A549 (cell line): ENCODE data around the gene RERE. TPM values are rescaled to one million over a fixed set of nuclear protein-coding genes. Genes with fewer than 3 reads are reported as not detected.
A peak's percentile ranks its signal among the peaks of the same experiment; 100 is the strongest.

Experiments used
- ATAC-seq, 2 experiments: fragments of 200-7000 bp in 1 of 2; fragments of >200 bp in 1 of 2; cut with Nextera tagmentation in 1 of 2; cut with Tn5 transposase in 1 of 2; 3 replicates each; pipeline versions ENCODE4 v1.8.0 to v1.9.1; 2018 to 2020; ENCODE audit warnings: mild to moderate bottlenecking in 1 of 2, moderate library complexity in 1 of 2
- CTCF ChIA-PET: fragments of 300-600 bp; sonication (Branson Sonifier 250); formaldehyde crosslinking; extraction: SDS; loops from one replicate; lab custom pipeline; 2021; ENCODE audit warnings: antibody characterized with exemption, inconsistent platforms; lab: Yijun Ruan, JAX
- POLR2A ChIA-PET: fragments of 350-600 bp; formaldehyde crosslinking; extraction: SDS; loops from one replicate; lab custom pipeline; 2021; ENCODE audit warnings: antibody characterized with exemption, inconsistent platforms; lab: Yijun Ruan, JAX
- DNase-seq, 2 experiments: peaks; one replicate each; pipeline versions ENCODE4 v3.0.0 to v3.0.0-alpha.2; 2011 to 2016; ENCODE audit warnings: low read depth in 1 of 2, low spot score in 1 of 2
- FAIRE-seq: peaks from 2 replicates; lab custom pipeline; 2011; peaks lifted over from hg19 to GRCh38; lab: Jason Lieb, UNC
- H3K27ac ChIP-seq, 2 experiments: fragments of >200 bp; sonication (Bioruptor Twin); formaldehyde crosslinking; 3 replicates each; pipeline ENCODE4 v1.5.1; 2016 to 2017
- H3K4me1 ChIP-seq: fragments of >200 bp; sonication (Bioruptor Twin); formaldehyde crosslinking; 3 replicates; pipeline ENCODE4 v1.6.1; 2016
- H3K4me2 ChIP-seq: fragments of >200 bp; sonication (Bioruptor Twin); formaldehyde crosslinking; 3 replicates; pipeline ENCODE4 v1.6.1; 2016
- H3K4me3 ChIP-seq: fragments of >200 bp; sonication (Bioruptor Twin); formaldehyde crosslinking; 3 replicates; pipeline ENCODE4 v1.5.1; 2016
- H3K9me3 ChIP-seq: fragments of >200 bp; sonication (Bioruptor Twin); formaldehyde crosslinking; 3 replicates; pipeline ENCODE4 v1.6.1; 2016
- E2F6 ChIP-seq: IDR thresholded peaks from 2 replicates; pipeline ENCODE4 v1.6.1; 2012; ENCODE audit warnings: low read depth, borderline replicate concordance
- GATA3 ChIP-seq: IDR thresholded peaks from 2 replicates; pipeline ENCODE4 v1.6.1; 2012; ENCODE audit warnings: borderline replicate concordance
- HMGXB4 ChIP-seq: fragments of 250-450 bp; sonication (Bioruptor Pico); IDR thresholded peaks from 2 replicates; pipeline ENCODE4 v1.5.0; 2021; ENCODE audit warnings: mild to moderate bottlenecking, moderate library complexity, borderline replicate concordance
- MAFK ChIP-seq: fragments of 450-650 bp; IDR thresholded peaks from 2 replicates; pipeline ENCODE4 v1.6.1; 2014; ENCODE audit not compliant: partially characterized antibody
- MAX ChIP-seq: IDR thresholded peaks from 2 replicates; pipeline ENCODE4 v1.6.1; 2012
- PHF8 ChIP-seq: fragments of 200-600 bp; sonication (generic); IDR thresholded peaks from 2 replicates; pipeline ENCODE4 v1.6.1; 2016; ENCODE audit warnings: low read depth, mild to moderate bottlenecking, antibody characterized with exemption, moderate library complexity, borderline replicate concordance
- RFX5 ChIP-seq: fragments of 450-650 bp; IDR thresholded peaks from 2 replicates; pipeline ENCODE4 v1.7.1; 2014; ENCODE audit warnings: antibody characterized with exemption, mild to moderate bottlenecking, moderate library complexity
- TP53 ChIP-seq: fragments of 250-450 bp; sonication (Bioruptor Pico); IDR thresholded peaks from 2 replicates; pipeline ENCODE4 v1.5.0; 2021; ENCODE audit warnings: mild to moderate bottlenecking, moderate library complexity
- ZFP36 ChIP-seq: fragments of 450-650 bp; IDR thresholded peaks from 2 replicates; pipeline ENCODE4 v1.6.1; 2014; ENCODE audit warnings: borderline replicate concordance; ENCODE audit not compliant: partially characterized antibody
- ZSCAN20 ChIP-seq: fragments of 250-450 bp; sonication (Bioruptor Pico); IDR thresholded peaks from 2 replicates; pipeline ENCODE4 v1.8.0; 2022; ENCODE audit warnings: mild to moderate bottlenecking, moderate library complexity
- WGBS: methylation state at CpG from one replicate; pipeline ENCODE4 v1.1.6; 2017; ENCODE audit errors: missing lambda C conversion rate; 5-methylcytosine and 5-hydroxymethylcytosine counted together
- polyA plus RNA-seq, 4 experiments: library from polyadenylated mRNA; depleted of rRNA in 3 of 4; stranded (reverse); fragments of >200 nt; fragmentation: RNase III in 1 of 4; extraction: RNeasy Plus Mini Kit Qiagen cat#74134 plus additional on column Dnase treatment in 1 of 4; gene quantifications; 2 replicates in 3 of 4; 3 replicates in 1 of 4; pipeline ENCODE4 v1.2.3, GENCODE V29; 2011 to 2017
- small RNA-seq, 6 experiments: library from RNA; depleted of rRNA; stranded (forward); fragments of <200 nt; gene quantifications; one replicate each; pipeline ENCODE3, GENCODE V24; 2012

The RERE gene
- polyA plus RNA-seq, 2 of the 4 experiments (the other 2 are of a cell fraction), result 12.6 to 28.6 TPM

GRCh38 chr1:8303876-8304275 is 513.6 kb downstream of the RERE start:
- 88% methylated on average over 4 of the region's 4 CpGs for WGBS
- Histone ChIP-seq H3K27ac (0 out of 6 replicates have a peak overlapping the region, but pooled peaks of 1 of the 2 experiments have one; percentile 28), H3K4me3 (no peak overlapping the region), H3K9me3 (no peaks in the 10 kb centered on the region), H3K4me2 (no peak overlapping the region), H3K4me1 (no peaks in the 10 kb centered on the region)
- DNase-seq, result no peak
- FAIRE-seq, result no peak
- POLR2A ChIA-PET, result no interaction called here
- ATAC-seq, result no peak
- CTCF ChIA-PET, result interaction anchor here (0.6 to 0.7 kb wide), 2 partner anchors 289 to 645 kb away, joined by 3 read pairs; no protein-coding TSS in a partner anchor
- TF ChIP-seq RFX5 (no peak), ZFP36 (no peak), HMGXB4 (no peak), GATA3 (no peak), E2F6 (no peak), MAX (no peak), PHF8 (no peak), MAFK (no peak), ZSCAN20 (no peak)

GRCh38 chr1:8303141-8303540 is 514.3 kb downstream of the RERE start:
- ChIA-PET POLR2A (no interaction called here), CTCF (interaction anchor here (0.6 to 2.9 kb wide), 5 partner anchors 10 to 328 kb away, joined by 3 to 20 read pairs (median 4); no protein-coding TSS in a partner anchor)
- Histone ChIP-seq H3K9me3 (no peaks in the 10 kb centered on the region), H3K4me2 (no peak overlapping the region), H3K27ac (0 out of 6 replicates have a peak overlapping the region, but pooled peaks of 1 of the 2 experiments have one; percentile 4), H3K4me3 (no peak overlapping the region), H3K4me1 (no peaks in the 10 kb centered on the region)
- FAIRE-seq (no peak), DNase-seq (no peak), ATAC-seq (no peak)
- TF ChIP-seq TP53 (CRISPR knock-in tag), result no peak
- WGBS, result 91% methylated on average over 3 of the region's 3 CpGs

Small RNAs within 50 kb of the gene (small RNA-seq; reads per million reads assigned to genes)
- gene MIR6728 (0 to 2.9 (median 0) reads per million in 6 experiments), gene RF00019 (0 reads per million in 6 experiments), gene RF00599 (0 reads per million in 6 experiments)

Other genes with a start within 250 kb of the RERE start
- gene ENO1, start 61.0 kb upstream of the RERE start, polyA plus RNA-seq (2011; rRNA removed), result 1,899 and 1,948 TPM in 2 replicates
- 2,937 to 2,981 TPM (median 2,952 TPM) in 3 replicates for gene ENO1, start 61.0 kb upstream of the RERE start, polyA plus RNA-seq (2017; fragmentation: RNase III; extraction: RNeasy Plus Mini Kit Qiagen cat#74134 plus additional on column Dnase treatment)
- gene CA6, start 128.2 kb upstream of the RERE start, polyA plus RNA-seq (2011; rRNA removed), result not detected in 2 replicates
- not detected in 3 replicates for gene CA6, start 128.2 kb upstream of the RERE start, polyA plus RNA-seq (2017; fragmentation: RNase III; extraction: RNeasy Plus Mini Kit Qiagen cat#74134 plus additional on column Dnase treatment)
- not detected in 2 replicates for gene SLC2A7, start 208.8 kb upstream of the RERE start, polyA plus RNA-seq (2011; rRNA removed)
- gene SLC2A7, start 208.8 kb upstream of the RERE start, polyA plus RNA-seq (2017; fragmentation: RNase III; extraction: RNeasy Plus Mini Kit Qiagen cat#74134 plus additional on column Dnase treatment), result 0.05 TPM in 2 of 3 replicates, not detected in the other